Measurements from ENCODE around the gene UPF1. TPM values are rescaled to one million over a fixed set of nuclear protein-coding genes. Genes with fewer than 3 reads are reported as not detected.
"Not testable (repeated sequence)": the region's sequence is repeated elsewhere in the genome, so short reads cannot be mapped to it uniquely, and the experiment has no call there.

The UPF1 gene
- total RNA-seq, 3 donors from 2014 or later, result 116 to 123 (median 118) TPM

GRCh38 chr19:18809149-18809868 is 22.4 kb upstream of the UPF1 start:
- H3K36me3 Mint-ChIP-seq (ENCODE audit: insufficient read depth), result no peaks in the 10 kb centered on the region

GRCh38 chr19:18811638-18812037 is 20.1 kb upstream of the UPF1 start:
- not testable (repeated sequence) for DNase-seq; ATAC-seq; H3K36me3 Mint-ChIP-seq (ENCODE audit: insufficient read depth); H3K4me3 Mint-ChIP-seq; H3K4me1 Mint-ChIP-seq (ENCODE audit: low read depth); H3K9me3 Mint-ChIP-seq
- H3K27me3 Mint-ChIP-seq (ENCODE audit: low read depth), result peaks cover 12% of the 10 kb centered on the region

More at GRCh38 chr19:18809149-18809868, 22.4 kb upstream of the UPF1 start:
- no peak overlapping the region for H3K4me3 Mint-ChIP-seq
- H3K9me3 Mint-ChIP-seq, result no peaks in the 10 kb centered on the region
- H3K4me1 Mint-ChIP-seq (ENCODE audit: low read depth), result peaks cover 2% of the 10 kb centered on the region
- peaks cover 11% of the 10 kb centered on the region for H3K27me3 Mint-ChIP-seq (ENCODE audit: low read depth)
- ATAC-seq, result no peak
- DNase-seq, result no peak

GRCh38 chr19:18814063-18814462 is 17.7 kb upstream of the UPF1 start:
- H3K4me3 Mint-ChIP-seq, result no peak overlapping the region
- DNase-seq (no peak), ATAC-seq (no peak)
- no peaks in the 10 kb centered on the region for H3K9me3 Mint-ChIP-seq
- peaks cover 14% of the 10 kb centered on the region for H3K27me3 Mint-ChIP-seq (ENCODE audit: low read depth)
- H3K4me1 Mint-ChIP-seq (ENCODE audit: low read depth), result peaks cover 2% of the 10 kb centered on the region
- H3K36me3 Mint-ChIP-seq (ENCODE audit: insufficient read depth), result no peaks in the 10 kb centered on the region

GRCh38 chr19:18815673-18816072 is 16.1 kb upstream of the UPF1 start:
- ATAC-seq (no peak), DNase-seq (no peak)
- Mint-ChIP-seq H3K9me3 (no peaks in the 10 kb centered on the region), H3K36me3 (ENCODE audit: insufficient read depth) (no peaks in the 10 kb centered on the region), H3K4me3 (no peak overlapping the region), H3K27me3 (ENCODE audit: low read depth) (peaks cover 11% of the 10 kb centered on the region), H3K4me1 (ENCODE audit: low read depth) (no peaks in the 10 kb centered on the region)

GRCh38 chr19:18816645-18817044 is 15.1 kb upstream of the UPF1 start:
- H3K27me3 Mint-ChIP-seq (ENCODE audit: low read depth); H3K36me3 Mint-ChIP-seq (ENCODE audit: insufficient read depth); H3K4me3 Mint-ChIP-seq; DNase-seq; H3K4me1 Mint-ChIP-seq (ENCODE audit: low read depth); H3K9me3 Mint-ChIP-seq; ATAC-seq: not testable (repeated sequence)

- DNase-seq, result no peak
- Mint-ChIP-seq H3K4me3 (no peak overlapping the region), H3K36me3 (ENCODE audit: insufficient read depth) (no peaks in the 10 kb centered on the region), H3K9me3 (no peaks in the 10 kb centered on the region), H3K27me3 (ENCODE audit: low read depth) (peaks cover 4% of the 10 kb centered on the region), H3K4me1 (ENCODE audit: low read depth) (no peaks in the 10 kb centered on the region)
- ATAC-seq, result no peak
Measured at GRCh38 chr19:18817574-18817973, 14.2 kb upstream of the UPF1 start.

GRCh38 chr19:18828786-18829185 is 3.0 kb upstream of the UPF1 start:
- H3K4me3 Mint-ChIP-seq, result no peak overlapping the region
- peaks cover 9% of the 10 kb centered on the region for H3K4me1 Mint-ChIP-seq (ENCODE audit: low read depth)
- peaks cover 5% of the 10 kb centered on the region for H3K36me3 Mint-ChIP-seq (ENCODE audit: insufficient read depth)
- ATAC-seq, result no peak
- no peaks in the 10 kb centered on the region for H3K9me3 Mint-ChIP-seq
- no peak for DNase-seq
- no peaks in the 10 kb centered on the region for H3K27me3 Mint-ChIP-seq (ENCODE audit: low read depth)

- DNase-seq (no peak), ATAC-seq (no peak)
- Mint-ChIP-seq H3K4me1 (ENCODE audit: low read depth) (peaks cover 26% of the 10 kb centered on the region), H3K9me3 (no peaks in the 10 kb centered on the region), H3K4me3 (peak overlapping the region; percentile 48), H3K36me3 (ENCODE audit: insufficient read depth) (peaks cover 11% of the 10 kb centered on the region), H3K27me3 (ENCODE audit: low read depth) (no peaks in the 10 kb centered on the region)
Measured at GRCh38 chr19:18830488-18830887, 1.3 kb upstream of the UPF1 start.

GRCh38 chr19:18832306-18833140 is 764 bp downstream of the UPF1 start:
- Mint-ChIP-seq H3K4me1 (ENCODE audit: low read depth) (peaks cover 43% of the 10 kb centered on the region), H3K4me3 (peak overlapping the region; percentile 92), H3K36me3 (ENCODE audit: insufficient read depth) (peaks cover 17% of the 10 kb centered on the region), H3K27me3 (ENCODE audit: low read depth) (no peaks in the 10 kb centered on the region), H3K9me3 (no peaks in the 10 kb centered on the region)
- ATAC-seq (peak; percentile 63 to 64), DNase-seq (no peak)

GRCh38 chr19:18833141-18833476 is 1.4 kb downstream of the UPF1 start:
- no peak for ATAC-seq
- peak overlapping the region; percentile 92 for H3K4me3 Mint-ChIP-seq
- no peaks in the 10 kb centered on the region for H3K9me3 Mint-ChIP-seq
- no peak for DNase-seq
- no peaks in the 10 kb centered on the region for H3K27me3 Mint-ChIP-seq (ENCODE audit: low read depth)
- peaks cover 49% of the 10 kb centered on the region for H3K4me1 Mint-ChIP-seq (ENCODE audit: low read depth)
- peaks cover 21% of the 10 kb centered on the region for H3K36me3 Mint-ChIP-seq (ENCODE audit: insufficient read depth)

- H3K4me1 Mint-ChIP-seq (ENCODE audit: low read depth), result peaks cover 59% of the 10 kb centered on the region
- ATAC-seq (no peak), DNase-seq (no peak)
- peak overlapping the region; percentile 92 for H3K4me3 Mint-ChIP-seq
- no peaks in the 10 kb centered on the region for H3K9me3 Mint-ChIP-seq
- no peaks in the 10 kb centered on the region for H3K27me3 Mint-ChIP-seq (ENCODE audit: low read depth)
- peaks cover 24% of the 10 kb centered on the region for H3K36me3 Mint-ChIP-seq (ENCODE audit: insufficient read depth)
Measured at GRCh38 chr19:18833849-18834643, 2.3 kb downstream of the UPF1 start.

- Mint-ChIP-seq H3K36me3 (ENCODE audit: insufficient read depth) (peaks cover 24% of the 10 kb centered on the region), H3K9me3 (no peaks in the 10 kb centered on the region), H3K4me3 (peak overlapping the region; percentile 92), H3K27me3 (ENCODE audit: low read depth) (no peaks in the 10 kb centered on the region), H3K4me1 (ENCODE audit: low read depth) (peaks cover 64% of the 10 kb centered on the region)
- no peak for ATAC-seq
- no peak for DNase-seq
Measured at GRCh38 chr19:18834644-18834984, 2.9 kb downstream of the UPF1 start.

GRCh38 chr19:18839465-18840287 is 7.9 kb downstream of the UPF1 start:
- DNase-seq, result no peak
- Mint-ChIP-seq H3K27me3 (ENCODE audit: low read depth) (no peaks in the 10 kb centered on the region), H3K36me3 (ENCODE audit: insufficient read depth) (peaks cover 14% of the 10 kb centered on the region), H3K4me1 (ENCODE audit: low read depth) (peaks cover 91% of the 10 kb centered on the region), H3K4me3 (no peak overlapping the region), H3K9me3 (no peaks in the 10 kb centered on the region)
- ATAC-seq, result no peak
